H1 (cell line): ENCODE measurements around the gene STK36. TPM values are rescaled to one million over a fixed set of nuclear protein-coding genes. Genes with fewer than 3 reads are reported as not detected.

Experiments
- BCL11A ChIP-seq, 2 experiments: IDR thresholded peaks; one replicate each; pipeline ENCODE4 v1.6.1; 2011; ENCODE audit warnings: low read depth in 2 of 2, low read length in 2 of 2, mild to moderate bottlenecking in 2 of 2
- CBX8 ChIP-seq: fragments of 300-800, 300-1000 bp; sonication (generic); IDR thresholded peaks from 2 replicates; pipeline ENCODE4 v1.7.1; 2016; ENCODE audit warnings: low read depth, low read length, borderline replicate concordance
- E2F6 ChIP-seq: IDR thresholded peaks from 2 replicates; pipeline ENCODE4 v1.6.1; 2012; ENCODE audit warnings: inconsistent platforms
- EGR1 ChIP-seq: IDR thresholded peaks from 2 replicates; pipeline ENCODE4 v1.6.1; 2011; ENCODE audit warnings: low read depth, low read length, borderline replicate concordance
- NANOG ChIP-seq: IDR thresholded peaks from 2 replicates; pipeline ENCODE4 v1.6.1; 2011; ENCODE audit warnings: low read length, low read depth, mild to moderate bottlenecking, inconsistent platforms; ENCODE audit not compliant: insufficient read depth, poor library complexity, severe bottlenecking
- POLR2A ChIP-seq, 2 experiments: IDR thresholded peaks; 1 replicate in 1 of 2; 2 replicates in 1 of 2; pipeline ENCODE4 v1.6.1; 2011; ENCODE audit warnings: low read depth in 2 of 2, low read length in 2 of 2, mild to moderate bottlenecking in 2 of 2; ENCODE audit errors: control extremely low read depth in 1 of 2
- RAD21 ChIP-seq, 2 experiments: IDR thresholded peaks in 1 of 2; conservative IDR thresholded peaks in 1 of 2; 2 replicates each; pipeline ENCODE4 v1.6.1; 2011; ENCODE audit warnings: low read depth in 2 of 2, low read length in 2 of 2, improper control_type of control experiment in 1 of 2, inconsistent platforms in 1 of 2, mild to moderate bottlenecking in 1 of 2, moderate library complexity in 1 of 2
- RBBP5 ChIP-seq: IDR thresholded peaks from 2 replicates; pipeline ENCODE4 v1.7.1; 2012; ENCODE audit warnings: low read depth, mild to moderate bottlenecking, inconsistent platforms, low read length, moderate library complexity, borderline replicate concordance
- SRF ChIP-seq: IDR thresholded peaks from 2 replicates; pipeline ENCODE4 v1.6.1; 2011; ENCODE audit warnings: mild to moderate bottlenecking, low read depth, low read length, moderate library complexity
- TAF1 ChIP-seq: IDR thresholded peaks from 2 replicates; pipeline ENCODE4 v1.6.1; 2011; ENCODE audit warnings: mild to moderate bottlenecking, low read depth, low read length
- polyA plus RNA-seq, 7 experiments: library from polyadenylated mRNA; depleted of rRNA in 3 of 7; stranded (reverse) in 5 of 7; unstranded in 2 of 7; fragments of >200 nt in 5 of 7; fragments of 200-250 nt in 2 of 7; gene quantifications; 1 replicate in 5 of 7; 2 replicates in 1 of 7; 4 replicates in 1 of 7; pipeline versions ENCODE4 v1.2.1 to v1.2.3, GENCODE V29; 2011 to 2013; ENCODE audit warnings: missing spikeins in 2 of 7, mixed read lengths in 2 of 7
- total RNA-seq: library from RNA; stranded (reverse); fragmentation: NEBNext Ultra II Directional; extraction: Animal tissue kit (Norgen Biotek cat#: 25700); gene quantifications from 2 replicates; pipeline ENCODE4 v1.2.1, GENCODE V29; 2021
- TF ChIP-seq, protein P1 (sequence below): fragments of 300-600 bp; sonication (generic); IDR thresholded peaks from 2 replicates; pipeline ENCODE4 v1.7.1; 2012; ENCODE audit warnings: low read length, moderate library complexity, mild to moderate bottlenecking, inconsistent platforms; ENCODE audit not compliant: insufficient replicate concordance

The STK36 gene
- total and polyA plus RNA-seq, 2 of the 8 experiments (the other 6 are each of a cell fraction or from before 2014, with no cell fraction given): 41.4 to 57.6 TPM

DNA sequence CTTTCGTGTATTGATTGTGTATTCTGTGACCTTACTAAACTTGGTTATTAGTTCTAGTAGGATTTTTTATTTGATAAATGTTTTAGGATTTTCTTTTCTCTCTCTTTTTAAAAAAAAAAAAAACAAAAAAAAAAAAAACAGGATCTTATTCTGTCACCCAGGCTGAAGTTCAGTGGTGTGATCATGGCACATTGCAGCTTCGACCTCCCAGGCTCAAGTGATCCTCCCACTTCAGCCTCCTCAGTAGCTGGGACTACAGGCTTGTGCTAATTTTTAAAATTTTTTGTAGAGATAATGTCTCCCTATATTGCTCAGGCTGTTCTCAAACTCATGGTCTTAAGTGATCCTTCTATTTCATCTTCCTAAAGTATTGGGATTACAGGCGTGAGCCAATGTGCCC lies 57.8 kb downstream of the STK36 start (continued):
- TF ChIP-seq, protein P1, sequence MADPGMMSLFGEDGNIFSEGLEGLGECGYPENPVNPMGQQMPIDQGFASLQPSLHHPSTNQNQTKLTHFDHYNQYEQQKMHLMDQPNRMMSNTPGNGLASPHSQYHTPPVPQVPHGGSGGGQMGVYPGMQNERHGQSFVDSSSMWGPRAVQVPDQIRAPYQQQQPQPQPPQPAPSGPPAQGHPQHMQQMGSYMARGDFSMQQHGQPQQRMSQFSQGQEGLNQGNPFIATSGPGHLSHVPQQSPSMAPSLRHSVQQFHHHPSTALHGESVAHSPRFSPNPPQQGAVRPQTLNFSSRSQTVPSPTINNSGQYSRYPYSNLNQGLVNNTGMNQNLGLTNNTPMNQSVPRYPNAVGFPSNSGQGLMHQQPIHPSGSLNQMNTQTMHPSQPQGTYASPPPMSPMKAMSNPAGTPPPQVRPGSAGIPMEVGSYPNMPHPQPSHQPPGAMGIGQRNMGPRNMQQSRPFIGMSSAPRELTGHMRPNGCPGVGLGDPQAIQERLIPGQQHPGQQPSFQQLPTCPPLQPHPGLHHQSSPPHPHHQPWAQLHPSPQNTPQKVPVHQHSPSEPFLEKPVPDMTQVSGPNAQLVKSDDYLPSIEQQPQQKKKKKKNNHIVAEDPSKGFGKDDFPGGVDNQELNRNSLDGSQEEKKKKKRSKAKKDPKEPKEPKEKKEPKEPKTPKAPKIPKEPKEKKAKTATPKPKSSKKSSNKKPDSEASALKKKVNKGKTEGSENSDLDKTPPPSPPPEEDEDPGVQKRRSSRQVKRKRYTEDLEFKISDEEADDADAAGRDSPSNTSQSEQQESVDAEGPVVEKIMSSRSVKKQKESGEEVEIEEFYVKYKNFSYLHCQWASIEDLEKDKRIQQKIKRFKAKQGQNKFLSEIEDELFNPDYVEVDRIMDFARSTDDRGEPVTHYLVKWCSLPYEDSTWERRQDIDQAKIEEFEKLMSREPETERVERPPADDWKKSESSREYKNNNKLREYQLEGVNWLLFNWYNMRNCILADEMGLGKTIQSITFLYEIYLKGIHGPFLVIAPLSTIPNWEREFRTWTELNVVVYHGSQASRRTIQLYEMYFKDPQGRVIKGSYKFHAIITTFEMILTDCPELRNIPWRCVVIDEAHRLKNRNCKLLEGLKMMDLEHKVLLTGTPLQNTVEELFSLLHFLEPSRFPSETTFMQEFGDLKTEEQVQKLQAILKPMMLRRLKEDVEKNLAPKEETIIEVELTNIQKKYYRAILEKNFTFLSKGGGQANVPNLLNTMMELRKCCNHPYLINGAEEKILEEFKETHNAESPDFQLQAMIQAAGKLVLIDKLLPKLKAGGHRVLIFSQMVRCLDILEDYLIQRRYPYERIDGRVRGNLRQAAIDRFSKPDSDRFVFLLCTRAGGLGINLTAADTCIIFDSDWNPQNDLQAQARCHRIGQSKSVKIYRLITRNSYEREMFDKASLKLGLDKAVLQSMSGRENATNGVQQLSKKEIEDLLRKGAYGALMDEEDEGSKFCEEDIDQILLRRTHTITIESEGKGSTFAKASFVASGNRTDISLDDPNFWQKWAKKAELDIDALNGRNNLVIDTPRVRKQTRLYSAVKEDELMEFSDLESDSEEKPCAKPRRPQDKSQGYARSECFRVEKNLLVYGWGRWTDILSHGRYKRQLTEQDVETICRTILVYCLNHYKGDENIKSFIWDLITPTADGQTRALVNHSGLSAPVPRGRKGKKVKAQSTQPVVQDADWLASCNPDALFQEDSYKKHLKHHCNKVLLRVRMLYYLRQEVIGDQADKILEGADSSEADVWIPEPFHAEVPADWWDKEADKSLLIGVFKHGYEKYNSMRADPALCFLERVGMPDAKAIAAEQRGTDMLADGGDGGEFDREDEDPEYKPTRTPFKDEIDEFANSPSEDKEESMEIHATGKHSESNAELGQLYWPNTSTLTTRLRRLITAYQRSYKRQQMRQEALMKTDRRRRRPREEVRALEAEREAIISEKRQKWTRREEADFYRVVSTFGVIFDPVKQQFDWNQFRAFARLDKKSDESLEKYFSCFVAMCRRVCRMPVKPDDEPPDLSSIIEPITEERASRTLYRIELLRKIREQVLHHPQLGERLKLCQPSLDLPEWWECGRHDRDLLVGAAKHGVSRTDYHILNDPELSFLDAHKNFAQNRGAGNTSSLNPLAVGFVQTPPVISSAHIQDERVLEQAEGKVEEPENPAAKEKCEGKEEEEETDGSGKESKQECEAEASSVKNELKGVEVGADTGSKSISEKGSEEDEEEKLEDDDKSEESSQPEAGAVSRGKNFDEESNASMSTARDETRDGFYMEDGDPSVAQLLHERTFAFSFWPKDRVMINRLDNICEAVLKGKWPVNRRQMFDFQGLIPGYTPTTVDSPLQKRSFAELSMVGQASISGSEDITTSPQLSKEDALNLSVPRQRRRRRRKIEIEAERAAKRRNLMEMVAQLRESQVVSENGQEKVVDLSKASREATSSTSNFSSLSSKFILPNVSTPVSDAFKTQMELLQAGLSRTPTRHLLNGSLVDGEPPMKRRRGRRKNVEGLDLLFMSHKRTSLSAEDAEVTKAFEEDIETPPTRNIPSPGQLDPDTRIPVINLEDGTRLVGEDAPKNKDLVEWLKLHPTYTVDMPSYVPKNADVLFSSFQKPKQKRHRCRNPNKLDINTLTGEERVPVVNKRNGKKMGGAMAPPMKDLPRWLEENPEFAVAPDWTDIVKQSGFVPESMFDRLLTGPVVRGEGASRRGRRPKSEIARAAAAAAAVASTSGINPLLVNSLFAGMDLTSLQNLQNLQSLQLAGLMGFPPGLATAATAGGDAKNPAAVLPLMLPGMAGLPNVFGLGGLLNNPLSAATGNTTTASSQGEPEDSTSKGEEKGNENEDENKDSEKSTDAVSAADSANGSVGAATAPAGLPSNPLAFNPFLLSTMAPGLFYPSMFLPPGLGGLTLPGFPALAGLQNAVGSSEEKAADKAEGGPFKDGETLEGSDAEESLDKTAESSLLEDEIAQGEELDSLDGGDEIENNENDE: no peak
- no peak for TF ChIP-seq SRF
- no peak for TF ChIP-seq RAD21 (IDR thresholded peaks at IDR 0.05 in 1 of 2, conservative IDR thresholded peaks at IDR 0.05 in 1 of 2; ENCODE audit: low read depth in 2 of 2, low read length in 2 of 2)
- TF ChIP-seq E2F6: no peak
- TF ChIP-seq TAF1: no peak
- TF ChIP-seq BCL11A (IDR thresholded peaks at IDR 0.05; ENCODE audit: low read depth in 2 of 2, low read length in 2 of 2): no peak
- TF ChIP-seq NANOG: no peak
- no peak for TF ChIP-seq EGR1
- TF ChIP-seq RBBP5: no peak
- no peak for TF ChIP-seq CBX8
- no peak for TF ChIP-seq POLR2A (IDR thresholded peaks at IDR 0.05; ENCODE audit: control extremely low read depth in 1 of 2, low read depth in 2 of 2, low read length in 2 of 2)
